GM18511 (cell line): Measurements from ENCODE around the gene HOXD4.

ENCODE experiments used
- ATAC-seq: cut with Tn5 transposase; IDR thresholded peaks from one replicate; pipeline ENCODE4 v1.9.1; 2021; ENCODE audit warnings: mild to moderate bottlenecking, moderate library complexity; ENCODE audit not compliant: unreplicated experiment

The HOXD4 gene

GRCh38 chr2:176114120-176114929 lies 37.0 kb upstream of the HOXD4 start:
- ATAC-seq: no peak

- no peak for ATAC-seq
Observed at GRCh38 chr2:176114930-176115625, 36.3 kb upstream of the HOXD4 start.

GRCh38 chr2:176115883-176116813 lies 35.2 kb upstream of the HOXD4 start, which contains the start of gene HOXD10:
TSS of gene HOXD10 (plus strand) at chr2:176116778. CDS start at chr2:176116834, 56 bp downstream.
- ATAC-seq: no peak

GRCh38 chr2:176117162-176117822 lies 34.1 kb upstream of the HOXD4 start:
- ATAC-seq: no peak

- no peak for ATAC-seq
Observed at GRCh38 chr2:176117823-176118371, 33.5 kb upstream of the HOXD4 start.

- no peak for ATAC-seq
Observed at GRCh38 chr2:176118601-176119339, 32.6 kb upstream of the HOXD4 start.

- ATAC-seq: no peak
Observed at GRCh38 chr2:176120364-176121189, 30.8 kb upstream of the HOXD4 start.

- ATAC-seq: no peak
Observed at GRCh38 chr2:176121190-176122051, 29.9 kb upstream of the HOXD4 start.

GRCh38 chr2:176122052-176122682 lies 29.2 kb upstream of the HOXD4 start:
- no peak for ATAC-seq

- ATAC-seq: no peak
Observed at GRCh38 chr2:176122683-176123410, 28.5 kb upstream of the HOXD4 start, which contains the start of gene HOXD9. TSS of gene HOXD9 (plus strand) at chr2:176122719. CDS start at chr2:176122769, 50 bp downstream.

GRCh38 chr2:176123411-176124109 lies 27.8 kb upstream of the HOXD4 start:
- no peak for ATAC-seq

- no peak for ATAC-seq
Observed at GRCh38 chr2:176124110-176124946, 27.0 kb upstream of the HOXD4 start.

- ATAC-seq: no peak
Observed at GRCh38 chr2:176124947-176125771, 26.2 kb upstream of the HOXD4 start.

GRCh38 chr2:176125772-176126054 lies 25.6 kb upstream of the HOXD4 start:
- no peak for ATAC-seq
